Esophagus muscularis mucosa (tissue), 4 donors: ENCODE data around the gene MYO1A. TPM values are rescaled to one million over a fixed set of nuclear protein-coding genes. Genes with fewer than 3 reads are reported as not detected.
"Not testable (repeated sequence)": the region's sequence is repeated elsewhere in the genome, so short reads cannot be mapped to it uniquely, and the experiment has no call there.

ENCODE experiments used
- DNase-seq: peaks from one replicate; pipeline ENCODE4 v3.0.0-alpha.2; 2017; ENCODE audit errors: extremely low spot score
- H3K27ac ChIP-seq, 4 donors: fragments of 200-600 bp; sonication (generic); replicated peaks in 1 of 4; 1 replicate in 3 of 4; 2 replicates in 1 of 4; pipeline ENCODE4 v1.5.1; 2016 to 2019; ENCODE audit warnings: mild to moderate bottlenecking in 1 of 4
- H3K27me3 ChIP-seq, 4 donors: fragments of 200-600 bp; sonication (generic); one replicate each; pipeline versions ENCODE4 v1.5.1 to v1.6.0; 2016 to 2019
- H3K36me3 ChIP-seq, 4 donors: fragments of 200-600 bp; sonication (generic); one replicate each; pipeline ENCODE4 v1.5.1; 2016 to 2019
- H3K4me1 ChIP-seq, 4 donors: fragments of 200-600 bp; sonication (generic); one replicate each; pipeline ENCODE4 v1.5.1; 2016 to 2019
- H3K4me3 ChIP-seq, 4 donors: fragments of 200-600 bp; sonication (generic); 1 replicate in 2 of 4; 2 replicates in 2 of 4; pipeline ENCODE4 v1.5.1; 2016 to 2019; ENCODE audit warnings: mild to moderate bottlenecking in 4 of 4, moderate library complexity in 1 of 4
- H3K9me3 ChIP-seq, 4 donors: fragments of 200-600 bp; sonication (generic); 1 replicate in 3 of 4; 2 replicates in 1 of 4; pipeline ENCODE4 v1.5.1; 2016 to 2019
- EP300 ChIP-seq: sonication (generic); formaldehyde crosslinking; IDR thresholded peaks from one replicate; pipeline ENCODE4 v1.6.1; 2017; ENCODE audit warnings: antibody characterized with exemption
- POLR2A ChIP-seq: fragments of 450-650 bp; IDR thresholded peaks from one replicate; pipeline ENCODE4 v1.6.1; 2017; ENCODE audit warnings: antibody characterized with exemption, moderate library complexity, mild to moderate bottlenecking, low read depth
- POLR2AphosphoS5 ChIP-seq, 2 donors: sonication (generic); formaldehyde crosslinking; IDR thresholded peaks; one replicate each; pipeline ENCODE4 v1.6.1; 2017; ENCODE audit warnings: antibody characterized with exemption in 2 of 2
- WGBS: methylation state at CpG from one replicate; pipeline ENCODE4 v1.1.5; 2018; 5-methylcytosine and 5-hydroxymethylcytosine counted together
- intact Hi-C: fragments of 100-400 bp; cut with DNase I; formaldehyde crosslinking; loops from one replicate; pipeline ENCODE4 v1.15.1; 2023
- total RNA-seq, 4 donors: library from RNA; depleted of rRNA; stranded (reverse); fragments of >200 nt; gene quantifications; one replicate each; pipeline versions ENCODE4 v1.1.0 to v1.2.1, GENCODE V29; 2016
- TF ChIP-seq, protein P1 (sequence below), 3 experiments: fragments of 200-600 bp in 2 of 3; fragments of 450-650 bp in 1 of 3; sonication (generic) in 2 of 3; IDR thresholded peaks; one replicate each; pipeline ENCODE4 v1.5.1; 2017 to 2019; ENCODE audit warnings: antibody characterized with exemption in 3 of 3, mild to moderate bottlenecking in 2 of 3, moderate library complexity in 1 of 3

Gene MYO1A
- total RNA-seq, 4 donors from 2014 or later: 0.06 to 1.1 (median 0.83) TPM

DNA sequence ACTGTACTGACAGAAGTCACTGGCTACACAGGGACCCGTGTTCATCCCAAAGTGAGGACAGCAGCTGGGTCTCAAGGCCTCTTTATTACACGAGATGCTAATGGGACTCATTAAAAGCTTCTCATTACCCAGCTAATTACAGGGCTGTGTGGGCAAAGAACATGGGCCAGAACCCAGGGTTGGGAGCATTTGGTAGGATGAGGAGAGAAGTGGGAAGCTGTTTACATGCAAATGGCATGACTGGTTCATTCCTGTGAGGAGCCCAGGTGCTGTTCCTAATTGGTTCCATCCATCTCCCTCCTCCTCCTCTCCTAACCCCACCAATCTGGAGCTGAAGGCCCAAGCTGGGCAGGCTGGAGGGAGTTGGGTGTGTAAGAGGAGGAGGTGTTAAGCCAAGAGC is 24.7 kb downstream of the MYO1A start:
- no peaks in the 10 kb centered on the region for H3K9me3 ChIP-seq
- no peak for TF ChIP-seq POLR2A
- TF ChIP-seq POLR2AphosphoS5 (IDR thresholded peaks at IDR 0.05): no peak
- TF ChIP-seq, protein P1, sequence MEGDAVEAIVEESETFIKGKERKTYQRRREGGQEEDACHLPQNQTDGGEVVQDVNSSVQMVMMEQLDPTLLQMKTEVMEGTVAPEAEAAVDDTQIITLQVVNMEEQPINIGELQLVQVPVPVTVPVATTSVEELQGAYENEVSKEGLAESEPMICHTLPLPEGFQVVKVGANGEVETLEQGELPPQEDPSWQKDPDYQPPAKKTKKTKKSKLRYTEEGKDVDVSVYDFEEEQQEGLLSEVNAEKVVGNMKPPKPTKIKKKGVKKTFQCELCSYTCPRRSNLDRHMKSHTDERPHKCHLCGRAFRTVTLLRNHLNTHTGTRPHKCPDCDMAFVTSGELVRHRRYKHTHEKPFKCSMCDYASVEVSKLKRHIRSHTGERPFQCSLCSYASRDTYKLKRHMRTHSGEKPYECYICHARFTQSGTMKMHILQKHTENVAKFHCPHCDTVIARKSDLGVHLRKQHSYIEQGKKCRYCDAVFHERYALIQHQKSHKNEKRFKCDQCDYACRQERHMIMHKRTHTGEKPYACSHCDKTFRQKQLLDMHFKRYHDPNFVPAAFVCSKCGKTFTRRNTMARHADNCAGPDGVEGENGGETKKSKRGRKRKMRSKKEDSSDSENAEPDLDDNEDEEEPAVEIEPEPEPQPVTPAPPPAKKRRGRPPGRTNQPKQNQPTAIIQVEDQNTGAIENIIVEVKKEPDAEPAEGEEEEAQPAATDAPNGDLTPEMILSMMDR (IDR thresholded peaks at IDR 0.05): no peak
- no peak for TF ChIP-seq EP300
- no peak for DNase-seq
- H3K36me3 ChIP-seq: no peaks in the 10 kb centered on the region
- H3K27me3 ChIP-seq: no peaks in the 10 kb centered on the region
- no peak overlapping the region for H3K27ac ChIP-seq
- no peak overlapping the region for H3K4me3 ChIP-seq
- WGBS: 90% methylated on average over 2 of the region's 2 CpGs
- intact Hi-C loops: no loop called here
- H3K4me1 ChIP-seq: peaks cover 0 to 13% (median 0%) of the 10 kb centered on the region in 4 donors

DNA sequence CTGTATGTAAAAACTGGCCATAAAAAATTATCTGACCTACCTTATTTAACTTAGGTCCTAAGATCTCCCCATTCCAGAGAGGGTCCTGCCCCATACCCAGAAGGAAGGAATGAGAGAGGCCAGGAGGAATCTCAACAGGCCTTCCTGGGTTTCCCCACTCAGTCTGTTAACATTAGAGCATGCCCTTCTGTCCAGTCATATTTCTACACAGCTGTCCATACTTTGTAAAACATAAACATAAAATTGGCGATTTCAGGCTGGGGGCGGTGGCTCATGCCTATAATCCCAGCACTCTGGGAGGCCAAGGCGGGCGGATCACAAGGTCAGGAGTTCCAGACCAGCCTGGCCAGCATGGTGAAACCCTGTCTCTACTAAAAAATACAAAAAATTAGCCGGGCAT is 27.6 kb downstream of the MYO1A start:
- 94% methylated on average over 5 of the region's 5 CpGs for WGBS
- peaks cover 0 to 13% (median 0%) of the 10 kb centered on the region in 4 donors for H3K4me1 ChIP-seq
- intact Hi-C loops, H3K9me3 ChIP-seq, H3K27me3 ChIP-seq, H3K4me3 ChIP-seq, DNase-seq, H3K27ac ChIP-seq, H3K36me3 ChIP-seq: not testable (repeated sequence)

DNA sequence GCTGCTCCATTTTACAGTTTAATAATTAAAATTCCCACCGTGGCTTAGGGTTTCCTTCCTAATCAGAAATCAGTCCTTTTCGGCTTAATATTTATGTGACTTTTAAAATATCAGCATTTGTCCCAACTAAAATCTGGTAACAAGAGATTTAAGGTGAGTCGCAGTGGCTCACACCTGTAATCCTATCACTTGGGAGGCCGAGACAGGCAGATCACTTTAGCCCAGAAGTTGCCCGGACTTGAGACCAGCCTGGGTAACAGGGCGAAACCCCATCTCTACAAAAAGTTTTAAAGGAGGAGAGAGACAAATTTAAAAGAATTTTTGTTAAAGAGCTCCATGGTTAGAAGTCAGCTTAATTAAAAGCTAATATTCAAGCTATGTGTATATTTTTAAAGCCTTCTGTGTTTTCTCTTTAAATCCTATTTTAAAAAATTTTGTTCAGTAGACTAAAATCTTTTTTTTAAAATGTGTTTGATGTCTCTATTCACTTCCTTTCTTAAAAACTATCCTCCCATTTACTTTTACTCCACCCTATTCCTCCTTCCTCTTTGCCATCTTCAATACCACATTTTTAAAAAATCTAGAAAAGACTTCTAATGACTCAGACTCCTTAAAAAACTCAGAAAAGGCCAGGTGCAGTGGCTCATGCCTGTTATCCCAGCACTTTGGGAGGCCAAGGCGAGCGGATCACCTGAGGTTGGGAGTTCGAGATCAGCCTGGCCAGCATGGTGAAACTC is 29.8 kb downstream of the MYO1A start:
- H3K27ac ChIP-seq: no peak overlapping the region
- 86% methylated on average over 9 of the region's 9 CpGs for WGBS
- intact Hi-C loops: no loop called here

DNA sequence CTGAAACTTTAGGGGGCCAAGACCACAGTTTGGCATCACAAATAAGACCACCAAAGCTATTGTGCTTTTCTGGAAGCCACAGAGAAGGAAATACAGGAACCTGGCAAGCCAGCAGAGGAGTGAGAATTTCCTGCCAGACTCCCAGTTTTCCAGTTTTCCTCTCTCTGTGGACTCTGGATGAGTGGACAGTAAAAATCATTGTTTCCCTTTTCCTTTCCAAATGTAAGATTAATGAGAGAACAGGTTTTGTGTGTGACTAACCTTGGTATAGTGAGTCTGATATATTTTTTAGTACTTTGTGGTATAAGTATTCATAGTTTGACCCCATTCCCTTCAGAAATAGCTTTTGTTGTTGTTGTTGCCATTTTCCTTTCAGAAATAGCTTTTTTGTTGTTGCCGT is 31.0 kb downstream of the MYO1A start:
- WGBS: 86% methylated on average over 1 of the region's 1 CpG
- H3K27ac ChIP-seq: no peak overlapping the region

More for the DNA sequence above, 29.8 kb downstream of the MYO1A start:
- no peak for DNase-seq
- H3K4me3 ChIP-seq: no peak overlapping the region
- no peaks in the 10 kb centered on the region for H3K36me3 ChIP-seq
- peaks cover 0 to 7% (median 0%) of the 10 kb centered on the region in 4 donors for H3K4me1 ChIP-seq
- H3K27me3 ChIP-seq: peaks cover 0 to 12% (median 0%) of the 10 kb centered on the region in 4 donors
- TF ChIP-seq POLR2A: no peak
- TF ChIP-seq POLR2AphosphoS5 (IDR thresholded peaks at IDR 0.05): no peak
- no peak for TF ChIP-seq EP300
- TF ChIP-seq, protein P1 (IDR thresholded peaks at IDR 0.05): no peak
- no peaks in the 10 kb centered on the region for H3K9me3 ChIP-seq

DNA sequence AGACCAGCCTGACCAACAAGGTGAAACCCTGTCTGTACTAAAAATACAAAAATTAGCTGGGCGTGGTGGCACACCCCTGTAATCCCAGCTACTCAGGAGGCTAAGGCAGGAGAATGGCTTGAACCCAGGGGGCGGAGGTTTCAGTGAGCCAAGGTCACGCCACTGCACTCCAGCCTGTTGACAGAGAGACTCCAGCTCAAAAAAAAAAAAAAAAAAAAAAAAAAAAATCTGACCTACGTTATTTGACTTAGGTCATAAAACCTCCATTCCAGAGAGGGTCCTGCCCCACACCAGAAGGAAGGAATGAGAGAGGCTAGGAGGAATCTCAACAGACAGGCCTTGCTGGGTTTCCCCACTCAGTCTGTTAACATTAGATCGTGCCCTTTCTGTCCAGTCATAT is 31.6 kb downstream of the MYO1A start:
- H3K27me3 ChIP-seq: peaks cover 0 to 25% (median 0%) of the 10 kb centered on the region in 4 donors
- H3K36me3 ChIP-seq, DNase-seq, intact Hi-C loops, H3K9me3 ChIP-seq, H3K4me1 ChIP-seq, H3K27ac ChIP-seq, H3K4me3 ChIP-seq: not testable (repeated sequence)
- 90% methylated on average over 5 of the region's 5 CpGs for WGBS

More for the DNA sequence above, 31.0 kb downstream of the MYO1A start:
- H3K9me3 ChIP-seq: no peaks in the 10 kb centered on the region
- peaks cover 0 to 21% (median 0%) of the 10 kb centered on the region in 4 donors for H3K27me3 ChIP-seq
- peaks cover 0 to 5% (median 0%) of the 10 kb centered on the region in 4 donors for H3K4me1 ChIP-seq
- intact Hi-C loops: no loop called here
- H3K4me3 ChIP-seq: no peak overlapping the region
- no peak for DNase-seq
- TF ChIP-seq EP300 (no peak), POLR2A (no peak), POLR2AphosphoS5 (IDR thresholded peaks at IDR 0.05) (no peak)
- TF ChIP-seq, protein P1 (IDR thresholded peaks at IDR 0.05): no peak
- no peaks in the 10 kb centered on the region for H3K36me3 ChIP-seq

DNA sequence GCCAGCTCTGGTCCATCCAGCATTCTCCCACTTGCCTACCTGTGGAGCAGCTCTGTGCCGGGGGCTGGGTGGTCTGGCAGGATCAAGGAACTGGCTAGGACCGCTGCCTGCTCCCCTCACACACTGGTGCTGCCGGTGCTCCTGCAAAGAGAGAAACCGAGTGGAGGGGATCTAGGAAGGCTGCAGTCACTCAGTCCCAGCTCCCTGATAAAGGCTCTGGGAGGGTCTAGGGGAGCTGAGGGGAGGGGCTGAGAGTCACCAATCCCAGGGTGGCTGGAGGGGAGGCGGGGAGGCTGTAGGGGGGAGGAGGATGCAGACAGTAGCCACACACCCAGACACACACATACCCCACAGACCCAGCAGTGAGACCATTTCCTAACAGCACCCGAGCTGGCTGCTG is 33.6 kb downstream of the MYO1A start, which contains the start of gene TAC3:
Gene TAC3, minus strand, starts transcription at position 182 of the 400 bp plus-strand sequence. CDS start 732 bp downstream, outside the sequence.
- Histone ChIP-seq H3K36me3 (no peaks in the 10 kb centered on the region), H3K27ac (no peak within 1 kb of the TSS), H3K9me3 (no peaks in the 10 kb centered on the region), H3K27me3 (peaks cover 0 to 25% (median 0%) of the 10 kb centered on the region in 4 donors), H3K4me3 (no peak within 1 kb of the TSS), H3K4me1 (no peaks in the 10 kb centered on the region)
- intact Hi-C loops: no loop called here
- TF ChIP-seq, protein P1 (IDR thresholded peaks at IDR 0.05): no peak
- TF ChIP-seq POLR2AphosphoS5 (IDR thresholded peaks at IDR 0.05) (no peak), EP300 (no peak), POLR2A (no peak)
- DNase-seq: no peak
- WGBS: 63% methylated on average over 5 of the region's 6 CpGs
